ENCODE results near the gene YAP1.

The YAP1 gene

DNA sequence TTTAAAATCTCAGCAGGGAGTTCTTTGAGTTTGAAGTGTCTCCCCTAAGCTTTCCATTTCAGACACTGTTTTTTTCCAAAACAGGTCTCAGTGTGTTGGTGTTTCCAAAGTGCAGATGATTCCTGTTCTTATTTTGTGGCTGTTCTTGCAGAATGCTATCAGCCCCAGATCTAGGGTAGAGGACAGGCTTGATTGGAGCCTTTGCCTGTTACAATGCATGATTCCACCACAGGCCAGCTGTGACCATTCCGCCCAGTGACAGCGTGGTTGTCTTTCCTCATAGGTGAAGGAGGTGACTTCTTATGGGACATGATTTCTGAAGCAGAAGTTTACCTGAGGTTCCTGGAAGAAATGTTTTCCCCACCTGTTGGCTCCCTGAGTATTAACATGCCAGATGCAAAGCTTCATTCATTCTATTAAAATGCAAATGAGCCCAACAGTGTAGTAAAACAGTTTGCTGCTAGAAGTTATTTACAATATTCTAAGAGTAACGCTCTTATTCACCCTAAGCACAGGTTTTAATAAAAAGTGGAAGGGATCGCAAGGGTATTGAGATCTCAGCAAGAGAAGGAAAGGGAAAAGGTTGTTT is 170.1 kb downstream of the YAP1 start:
- no peak for DNase-seq (ENCODE audit: low read depth)

All from activated T-helper 1 cell treated with Interleukin-2 at 50 U/mL for 16 hours (primary cell).